GM21390 (cell line): ENCODE measurements around the gene OPHN1.

ENCODE experiments used
- ATAC-seq: cut with Tn5 transposase; IDR thresholded peaks from one replicate; pipeline ENCODE4 v1.9.1; 2021; ENCODE audit not compliant: unreplicated experiment

OPHN1 gene

GRCh38 chrX:68254738-68255645 lies 178.3 kb downstream of the OPHN1 start:
- ATAC-seq = no peak

- ATAC-seq = no peak
Measured at GRCh38 chrX:68252664-68253063, 180.6 kb downstream of the OPHN1 start.

DNA sequence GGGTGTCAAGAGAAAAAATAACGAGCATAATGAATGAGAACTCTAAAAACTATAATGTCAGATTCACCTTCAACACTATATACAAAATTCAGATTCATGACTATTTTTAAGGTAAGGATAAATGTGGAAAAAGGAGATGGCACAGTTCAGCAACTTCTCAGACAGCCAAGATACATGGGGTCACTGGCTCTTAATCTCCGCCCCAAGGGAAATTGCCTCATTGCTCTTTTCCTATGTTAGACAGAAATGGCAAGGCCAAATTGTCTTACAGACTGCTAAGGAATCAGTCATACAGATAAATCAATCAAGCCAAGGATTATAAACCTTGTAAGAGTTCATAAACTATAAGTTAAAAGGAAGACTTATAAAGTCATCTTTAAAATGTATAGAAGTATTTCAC lies 183.4 kb downstream of the OPHN1 start:
- no peak for ATAC-seq

- ATAC-seq = no peak
Measured at GRCh38 chrX:68249401-68249831, 183.9 kb downstream of the OPHN1 start.

GRCh38 chrX:68238568-68238967 lies 194.7 kb downstream of the OPHN1 start:
- ATAC-seq = no peak

DNA sequence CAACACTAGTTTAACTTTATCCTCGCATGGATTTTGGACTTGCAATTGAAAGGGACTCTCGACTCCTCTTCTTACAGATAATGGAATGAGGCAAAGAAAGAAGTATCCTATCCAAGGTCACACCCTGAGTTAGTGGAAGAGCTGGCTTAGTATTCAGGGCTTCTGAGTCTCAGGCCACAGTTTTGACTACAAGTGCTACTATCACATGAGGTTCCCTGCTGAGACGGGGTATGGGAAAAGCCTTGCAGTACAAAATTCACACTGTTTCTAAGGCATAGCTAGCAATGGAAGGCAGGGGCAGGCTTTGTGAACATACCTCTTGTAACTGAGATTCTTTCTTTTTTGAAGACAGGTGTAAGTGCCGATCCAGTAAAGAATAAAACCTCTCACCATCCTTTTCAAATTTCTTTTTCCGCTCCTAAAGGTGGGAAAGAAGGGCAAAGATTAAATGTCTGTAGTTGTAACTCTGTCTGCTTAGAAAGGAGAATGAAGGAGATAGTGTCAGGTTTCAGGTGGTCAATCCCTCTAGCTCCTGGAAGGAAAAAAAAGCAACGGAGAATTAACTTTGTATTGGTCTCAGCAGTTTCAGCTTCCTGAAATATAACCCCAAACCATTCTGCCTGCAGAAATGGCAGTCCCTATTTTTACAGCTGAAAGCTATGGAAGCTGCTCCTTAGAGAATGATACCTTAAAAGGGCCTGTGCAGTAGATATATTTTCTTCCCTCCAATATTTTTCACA lies 199.0 kb downstream of the OPHN1 start:
- no peak for ATAC-seq

- no peak for ATAC-seq
Measured at GRCh38 chrX:68232206-68232605, 201.1 kb downstream of the OPHN1 start.

GRCh38 chrX:68209008-68209407 lies 224.3 kb downstream of the OPHN1 start:
- no peak for ATAC-seq

DNA sequence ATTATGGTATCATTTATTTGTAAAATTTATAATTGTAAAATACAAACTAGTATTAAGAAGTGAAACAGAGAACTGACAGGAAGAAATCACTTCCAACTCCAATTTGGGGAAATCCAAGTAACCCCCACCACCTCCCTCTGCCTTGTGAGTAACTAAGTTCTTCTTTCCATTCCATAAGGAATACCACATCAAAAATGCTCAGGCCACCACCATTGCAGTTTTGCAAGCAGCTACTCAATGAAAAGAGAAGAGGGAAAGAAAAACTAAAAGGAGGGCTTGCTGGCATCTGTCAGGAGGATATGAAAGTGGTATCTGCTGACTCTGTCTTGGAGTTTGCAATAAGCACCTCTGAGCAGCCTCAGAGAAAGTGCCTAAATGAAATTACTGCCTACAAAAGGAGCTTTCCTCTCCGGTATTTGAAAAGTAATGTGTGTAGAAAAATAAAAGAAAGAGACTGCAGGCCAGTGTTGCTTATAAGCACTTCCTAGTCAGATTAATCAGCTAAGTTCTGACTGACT lies 228.7 kb downstream of the OPHN1 start:
- no peak for ATAC-seq

DNA sequence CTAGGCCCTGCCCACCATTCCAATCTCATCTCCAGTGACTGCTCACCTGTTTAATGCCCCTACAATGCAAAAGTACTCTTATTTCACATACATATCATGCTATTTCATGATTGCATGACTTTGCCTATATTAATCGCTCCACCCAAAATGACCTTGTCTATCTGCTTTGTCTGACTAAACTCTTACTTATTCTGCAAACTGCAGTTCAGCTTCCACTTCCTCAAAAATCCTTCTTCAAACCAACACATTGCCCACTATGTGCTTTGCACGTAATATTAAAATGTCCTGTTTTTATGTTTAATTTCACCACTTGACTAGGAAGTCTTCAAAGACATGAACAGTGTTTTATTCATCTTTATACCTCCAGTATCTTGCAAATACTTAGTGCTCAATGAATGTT lies 229.6 kb downstream of the OPHN1 start:
- ATAC-seq = no peak

DNA sequence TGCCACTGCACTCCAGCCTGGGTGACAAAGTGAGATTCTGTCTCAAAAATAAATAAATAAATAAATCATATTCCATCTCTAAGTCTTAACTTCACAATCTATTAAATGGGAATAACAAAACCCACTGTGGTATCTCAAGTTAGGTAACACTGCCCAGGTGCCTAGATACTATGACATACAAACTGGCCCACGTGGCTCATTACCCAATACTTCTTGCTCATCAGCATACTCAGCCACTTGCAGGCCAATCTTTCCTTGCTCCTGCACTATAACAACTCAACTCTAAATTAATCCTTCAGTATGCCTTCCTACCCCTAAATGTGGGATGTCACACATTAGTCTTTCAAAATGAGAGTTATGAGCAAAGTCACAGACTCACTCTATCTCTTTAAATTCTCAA lies 230.1 kb downstream of the OPHN1 start:
- no peak for ATAC-seq

DNA sequence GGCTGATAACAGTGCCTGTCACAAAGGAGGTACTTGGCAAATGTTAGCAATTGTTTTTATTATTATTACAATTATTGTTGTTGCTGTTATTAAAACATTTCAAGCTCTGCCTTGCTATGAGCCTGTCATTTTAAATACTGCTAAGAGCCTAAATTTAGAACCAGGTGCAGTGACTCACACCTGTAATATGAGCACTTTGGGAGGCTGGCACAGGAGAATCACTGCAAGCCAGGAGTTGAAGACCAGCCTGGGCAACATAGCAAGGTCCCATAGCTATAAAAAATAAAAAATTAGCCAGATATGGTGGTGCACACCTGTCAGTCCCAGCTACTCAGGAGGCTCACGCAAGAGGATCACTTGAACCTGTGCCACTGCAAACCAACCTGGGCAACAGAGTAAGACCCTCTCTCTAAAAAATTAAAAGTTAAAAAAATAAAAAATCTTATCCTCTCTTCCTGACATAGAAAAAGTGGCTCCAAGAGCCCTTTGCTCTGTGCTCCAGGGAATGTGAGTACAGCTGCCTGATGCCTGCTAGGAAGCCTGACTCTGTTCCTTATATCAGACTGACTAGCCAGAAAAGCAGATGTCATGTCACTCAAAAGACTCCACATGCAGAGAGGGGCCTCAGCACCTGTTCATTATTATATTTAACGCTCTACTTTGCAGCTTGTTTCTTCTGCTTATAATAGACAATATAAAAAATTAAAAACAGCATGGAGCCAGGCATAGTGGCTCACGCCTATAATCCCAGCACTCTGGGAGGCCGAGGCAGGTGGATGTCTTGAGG lies 234.0 kb downstream of the OPHN1 start:
- no peak for ATAC-seq

GRCh38 chrX:68196939-68197791 lies 236.1 kb downstream of the OPHN1 start:
- ATAC-seq = peak; percentile 54

- ATAC-seq = no peak
Measured at GRCh38 chrX:68195561-68195960, 237.7 kb downstream of the OPHN1 start.

- no peak for ATAC-seq
Measured at GRCh38 chrX:68193786-68194185, 239.5 kb downstream of the OPHN1 start.

GRCh38 chrX:68193234-68193633 lies 240.1 kb downstream of the OPHN1 start:
- no peak for ATAC-seq

DNA sequence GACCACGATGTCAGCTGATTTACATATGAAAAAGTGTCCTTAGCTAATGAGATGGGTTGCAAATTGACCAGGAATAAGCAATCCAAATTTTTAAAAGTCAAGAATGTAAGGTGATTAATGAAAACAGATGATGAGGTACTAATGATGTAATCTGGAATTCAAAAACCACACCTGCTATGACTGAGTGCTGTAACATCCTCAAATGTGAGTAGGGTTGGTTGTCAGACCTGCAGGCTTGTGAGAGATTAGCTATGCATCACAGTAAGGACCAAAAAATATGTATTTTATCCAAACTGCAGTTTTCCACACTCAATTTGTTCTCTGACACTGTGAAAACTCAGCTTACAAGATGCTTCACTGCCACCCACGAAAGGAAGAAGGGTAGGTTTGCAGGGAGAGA lies 242.5 kb downstream of the OPHN1 start:
- ATAC-seq = no peak

GRCh38 chrX:68186552-68187262 lies 246.6 kb downstream of the OPHN1 start:
- no peak for ATAC-seq

DNA sequence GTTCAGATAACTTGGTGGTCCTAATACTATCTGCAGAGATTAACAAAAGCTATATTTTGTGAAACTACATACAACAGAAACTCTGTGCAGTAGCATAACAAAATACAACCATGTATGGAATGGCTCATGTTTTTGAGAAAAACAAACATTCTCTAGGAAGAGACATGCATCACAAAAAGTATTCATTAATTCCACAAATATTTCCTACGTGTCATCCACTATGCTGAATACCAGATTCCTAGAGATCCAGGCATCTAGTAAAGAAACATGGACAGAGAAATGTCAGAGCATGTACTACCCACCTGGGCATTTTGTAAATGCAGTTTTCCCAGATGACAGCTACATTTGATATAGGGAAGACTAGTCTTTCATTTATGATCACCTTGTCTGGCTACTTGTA lies 248.1 kb downstream of the OPHN1 start:
- no peak for ATAC-seq
